NCI-H82 (cell line): ENCODE results near the gene APBB2.
"Not testable (repeated sequence)": the region's sequence is repeated elsewhere in the genome, so short reads cannot be mapped to it uniquely, and the experiment has no call there.

Source experiments
- DNase-seq: peaks from one replicate; lab custom pipeline; 2025; lab: John Stamatoyannopoulos, UW

APBB2 gene

GRCh38 chr4:41157009-41157408, 57.3 kb downstream of the APBB2 start:
- peak; percentile 87 for DNase-seq

GRCh38 chr4:41156574-41156973, 57.8 kb downstream of the APBB2 start:
- DNase-seq: no peak

GRCh38 chr4:41155194-41155830, 59.0 kb downstream of the APBB2 start:
- no peak for DNase-seq

- no peak for DNase-seq
Measured at GRCh38 chr4:41154814-41155177, 59.5 kb downstream of the APBB2 start.

DNA sequence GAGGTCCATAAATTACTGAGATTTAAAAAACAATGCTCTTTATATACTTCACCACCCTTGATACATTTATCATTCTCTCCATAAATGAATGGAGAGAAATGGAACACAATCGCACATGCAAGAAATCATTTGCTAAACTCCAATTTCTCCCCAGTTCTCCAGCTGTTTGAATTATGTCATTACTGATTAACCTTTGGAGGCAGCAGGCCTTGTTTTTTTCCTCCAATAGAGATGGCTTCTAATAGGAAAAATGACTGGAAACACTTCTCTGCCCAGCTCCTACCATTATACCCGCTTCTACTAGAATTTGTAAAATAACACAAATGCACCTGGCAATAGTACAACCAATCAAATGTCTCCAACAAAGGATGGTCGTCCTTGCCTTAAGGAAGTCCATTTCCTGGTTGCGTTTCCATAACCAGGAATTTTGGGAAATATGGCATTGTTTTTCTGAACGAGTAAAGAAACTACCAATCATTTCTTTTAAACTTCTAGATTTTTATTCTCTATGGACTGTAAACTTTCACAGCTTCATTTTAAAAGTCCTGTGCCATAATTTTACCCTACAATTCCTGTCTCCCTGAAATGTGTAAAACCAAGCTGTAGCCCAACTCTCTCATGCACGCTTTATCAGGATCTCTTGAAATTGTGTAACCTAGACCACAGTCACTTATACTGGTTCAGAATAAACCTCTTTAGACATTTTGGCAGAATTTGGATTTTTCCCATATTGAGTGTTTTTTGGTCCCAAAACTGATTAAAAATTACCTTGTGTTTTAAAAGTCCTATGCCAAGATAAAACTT, 60.1 kb downstream of the APBB2 start:
- DNase-seq: no peak

GRCh38 chr4:41150401-41150800, 63.9 kb downstream of the APBB2 start:
- DNase-seq: no peak

DNA sequence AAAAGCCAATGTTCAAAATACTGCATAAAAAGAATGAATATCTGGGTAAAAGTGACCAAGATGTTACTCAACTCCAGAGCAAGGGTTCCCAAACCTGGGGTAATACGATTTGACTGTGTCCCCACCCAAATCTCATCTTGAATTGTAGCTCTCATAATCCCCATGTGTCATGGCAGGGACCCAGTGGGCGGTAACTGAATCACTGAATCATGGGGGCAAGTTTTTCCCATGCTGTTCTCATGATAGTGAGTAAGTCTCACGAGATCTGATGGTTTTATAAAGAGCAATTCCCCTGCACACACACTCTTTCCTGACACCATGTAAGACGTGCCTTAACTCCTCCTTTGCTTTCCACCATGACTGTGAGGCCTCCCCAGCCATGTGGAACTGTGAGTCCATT, 64.8 kb downstream of the APBB2 start:
- DNase-seq: not testable (repeated sequence)

DNA sequence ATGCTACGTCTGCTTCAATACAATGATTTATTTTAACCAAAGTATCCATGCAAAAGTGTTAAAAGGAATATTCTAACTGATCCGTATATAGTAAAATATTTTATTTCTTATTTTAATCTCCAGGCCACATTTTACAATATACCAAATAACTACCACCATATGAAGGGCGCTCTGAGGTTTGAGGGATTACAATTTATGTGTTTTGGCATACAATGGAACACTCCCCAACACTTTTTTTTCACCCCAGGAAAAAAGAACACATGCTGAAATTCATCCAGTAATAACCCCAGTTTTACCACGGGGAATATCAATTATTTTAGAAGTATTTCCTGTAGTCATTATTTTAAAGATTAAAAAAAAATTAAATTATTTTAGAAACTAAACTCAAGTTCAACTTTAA, 65.4 kb downstream of the APBB2 start:
- no peak for DNase-seq

DNA sequence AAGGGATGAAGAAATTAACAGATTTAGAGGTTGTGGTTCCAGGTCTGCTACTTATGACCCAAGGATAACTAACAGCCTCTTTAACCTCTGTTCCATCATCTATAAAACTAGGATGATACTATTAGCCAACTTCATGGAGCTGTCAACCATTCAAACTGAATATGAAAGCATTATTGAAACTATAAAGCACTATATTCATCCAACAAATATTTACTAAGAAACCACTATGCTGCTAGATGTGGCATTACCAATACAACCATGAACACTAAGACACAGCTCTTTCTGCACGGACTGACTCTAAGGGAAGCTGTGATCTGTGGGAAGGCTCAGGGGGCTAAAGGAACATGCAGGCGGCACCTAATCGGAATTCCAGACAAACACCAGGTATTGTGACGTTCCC, 66.0 kb downstream of the APBB2 start:
- no peak for DNase-seq

DNA sequence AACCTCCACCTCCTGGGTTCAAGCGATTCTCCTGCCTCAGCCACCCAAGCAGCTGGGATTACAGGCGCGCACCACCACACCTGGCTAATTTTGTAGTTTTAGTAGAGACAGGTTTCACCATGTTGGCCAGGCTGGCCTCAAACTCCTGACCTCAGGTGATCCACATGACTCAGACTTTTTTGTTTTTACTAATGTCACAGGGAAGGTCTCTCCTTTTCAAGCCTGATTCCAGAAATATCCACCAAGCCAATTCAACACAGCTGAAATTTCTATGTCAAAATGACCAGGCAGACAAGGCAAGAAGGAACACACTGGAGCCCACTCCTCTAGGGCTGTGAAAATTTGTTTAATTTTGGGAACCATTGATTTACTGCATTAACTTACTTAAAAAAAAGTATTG, 66.8 kb downstream of the APBB2 start:
- DNase-seq: not testable (repeated sequence)

GRCh38 chr4:41146716-41147506, 67.4 kb downstream of the APBB2 start:
- peak; percentile 17 for DNase-seq

DNA sequence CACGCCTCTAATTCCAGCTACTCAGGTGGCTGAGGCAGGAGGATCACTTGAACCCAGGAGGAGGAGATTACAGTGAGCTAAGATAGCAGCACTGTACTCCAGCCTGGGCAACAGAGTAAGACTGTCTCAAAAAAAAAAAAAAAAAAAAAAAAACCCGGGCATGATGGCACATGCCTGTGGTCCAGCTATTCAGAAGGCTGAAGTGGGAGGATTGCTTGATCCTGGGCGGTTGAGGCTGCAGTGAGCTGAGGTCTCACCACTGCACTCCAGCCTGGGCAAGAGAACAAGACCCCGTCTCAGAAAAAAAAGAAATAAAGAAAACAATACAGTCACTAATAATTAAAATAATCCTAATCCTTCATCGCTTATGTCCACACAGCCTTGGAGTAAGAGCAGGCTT, 68.1 kb downstream of the APBB2 start:
- no peak for DNase-seq

DNA sequence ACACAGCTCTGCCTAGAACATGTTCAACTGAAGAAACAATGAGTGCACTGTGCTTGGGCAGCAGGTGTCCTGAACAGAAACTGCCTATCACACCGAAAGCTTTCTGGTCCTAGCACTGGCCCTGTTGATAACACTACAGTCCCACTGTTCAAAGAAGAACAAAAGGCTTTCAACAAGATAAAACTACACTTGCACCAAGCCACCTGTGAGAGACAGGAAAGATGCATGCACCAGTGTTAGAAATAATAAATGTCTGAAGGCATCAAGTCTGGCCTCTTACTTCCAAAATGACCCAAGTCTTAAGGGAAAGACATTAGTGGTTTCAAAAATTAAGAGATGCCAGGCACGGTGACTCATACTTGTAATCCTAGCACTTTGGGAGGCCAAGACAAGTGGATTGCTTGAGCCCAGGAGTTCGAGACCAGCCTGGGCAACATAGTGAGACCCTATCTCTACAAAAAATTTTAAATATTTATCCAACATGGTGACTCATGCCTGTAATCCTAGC, 68.7 kb downstream of the APBB2 start:
- DNase-seq: no peak

DNA sequence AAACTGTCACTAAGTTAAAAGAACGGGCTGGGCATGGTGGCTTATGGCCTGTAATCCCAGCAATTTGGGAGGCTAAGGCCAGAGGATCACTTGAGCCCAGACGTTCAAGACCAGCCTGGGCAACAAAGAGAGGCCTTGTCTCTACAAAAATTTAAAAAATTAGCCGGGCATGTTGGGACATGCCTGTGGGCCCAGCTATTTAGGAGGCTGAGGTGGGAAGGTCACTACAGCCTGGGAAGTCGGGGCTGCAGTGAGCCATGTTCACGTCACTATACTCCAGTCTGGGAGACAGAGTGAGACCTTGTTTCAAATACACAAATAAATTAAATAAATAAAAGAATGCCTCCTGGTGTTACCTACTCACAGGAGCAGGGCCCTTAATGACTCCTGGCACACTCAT, 69.5 kb downstream of the APBB2 start:
- DNase-seq: no peak

DNA sequence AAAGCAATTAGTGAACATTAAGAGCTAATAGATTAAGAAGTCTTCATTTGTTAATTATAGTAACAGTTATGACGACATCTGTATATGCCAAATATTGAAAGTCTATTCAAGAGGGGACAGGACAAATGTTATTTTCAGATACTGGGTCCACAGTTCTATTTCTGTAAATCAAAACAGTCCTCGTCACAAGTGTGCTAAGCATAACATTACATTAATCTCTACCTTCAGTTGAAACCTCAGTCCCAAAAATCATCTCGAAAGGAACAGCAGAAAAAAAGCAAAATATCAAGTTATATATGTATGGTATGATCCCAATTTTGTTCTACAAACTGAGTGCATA, 70.3 kb downstream of the APBB2 start:
- DNase-seq: no peak

DNA sequence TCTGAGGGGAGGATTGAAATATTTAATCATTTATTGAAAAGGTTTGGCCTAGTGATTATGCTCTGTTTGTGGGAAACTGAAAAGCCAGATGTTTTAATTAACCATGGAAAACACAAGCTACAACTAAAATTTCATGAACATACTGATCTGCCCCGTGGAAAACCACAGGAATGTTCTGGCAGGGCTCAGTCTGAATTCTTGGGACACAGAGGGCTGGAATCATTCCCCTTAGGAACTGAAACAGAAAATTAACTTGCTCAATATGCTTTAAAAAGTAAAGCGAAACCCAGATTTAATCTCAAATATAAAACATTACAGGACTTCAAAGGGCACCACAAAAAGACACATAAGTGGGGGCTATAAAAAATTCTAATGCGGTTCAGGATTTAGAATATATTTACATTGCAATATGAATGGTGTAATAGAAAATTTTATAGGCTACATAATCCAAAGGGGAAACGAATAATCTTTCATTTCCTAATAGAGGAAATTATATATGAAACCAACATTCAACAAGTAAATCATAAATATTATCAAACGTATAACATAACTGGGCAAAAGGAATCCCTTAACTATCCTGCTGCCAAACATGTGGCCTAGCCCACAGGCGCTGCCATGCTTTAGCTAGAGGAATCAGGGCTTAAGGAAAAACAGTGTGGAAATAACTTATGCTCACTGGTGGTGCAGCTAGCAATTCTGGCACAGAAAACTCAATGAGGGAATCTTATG, 70.9 kb downstream of the APBB2 start:
- no peak for DNase-seq

DNA sequence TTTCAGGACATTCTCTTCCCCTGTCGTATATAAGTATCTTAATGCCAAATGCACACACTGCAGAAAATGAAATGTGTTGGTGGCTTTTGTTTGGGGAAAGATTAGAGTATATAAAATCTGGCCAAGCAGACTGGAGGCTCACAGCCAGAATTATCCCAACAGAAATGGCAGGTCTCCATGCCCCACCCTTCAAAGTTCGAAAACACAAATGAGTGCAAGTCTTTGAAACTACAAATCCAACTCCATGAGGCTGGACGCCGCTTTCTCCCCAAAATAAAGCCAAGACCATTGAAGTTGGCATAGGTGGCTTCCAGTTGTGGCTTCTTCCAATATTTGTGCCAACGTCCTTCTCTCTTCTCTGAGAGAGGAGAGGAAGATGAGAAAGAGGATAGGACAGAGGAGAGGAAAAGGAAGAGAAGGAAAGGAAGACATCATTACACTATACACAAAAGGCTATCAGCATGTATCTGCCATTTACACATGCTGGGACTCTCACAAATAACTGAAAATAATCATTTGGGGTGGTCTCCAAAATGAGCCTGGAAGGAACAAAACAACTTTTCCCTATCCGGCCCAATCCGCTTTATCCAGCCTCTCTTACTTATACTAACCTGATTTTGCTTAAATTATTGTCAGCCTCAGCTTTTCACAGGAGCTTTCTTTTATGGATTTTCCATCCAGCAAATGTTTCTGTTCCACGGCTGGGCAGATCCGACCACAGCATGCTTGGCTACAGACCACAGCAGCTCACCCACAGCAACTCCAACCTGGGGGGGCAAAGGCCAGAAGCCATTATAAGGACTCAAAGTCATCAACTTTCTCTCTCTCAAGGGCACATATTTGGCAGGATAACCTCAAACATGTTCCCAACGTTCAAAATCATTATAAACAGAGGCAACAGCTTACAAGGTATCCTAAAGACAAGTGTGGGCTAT, 71.7 kb downstream of the APBB2 start:
- no peak for DNase-seq

DNA sequence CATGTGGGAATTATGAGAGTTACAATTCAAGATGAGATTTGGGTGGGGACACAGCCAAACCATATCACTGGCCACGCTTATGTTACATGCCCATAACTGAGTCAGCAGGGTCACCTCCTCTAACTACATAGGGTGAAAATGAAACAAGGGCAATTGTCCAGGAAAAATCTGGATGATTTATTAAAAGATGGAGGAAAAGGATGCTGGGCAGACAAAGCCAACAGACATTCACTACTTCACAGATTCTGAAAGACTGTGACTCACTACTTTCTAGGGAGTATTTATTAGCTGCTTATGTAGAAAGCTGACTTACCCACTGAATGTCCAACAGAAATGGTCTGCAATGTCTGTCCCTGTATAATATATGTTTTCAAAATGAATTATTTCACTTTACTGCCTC, 72.4 kb downstream of the APBB2 start:
- no peak for DNase-seq

DNA sequence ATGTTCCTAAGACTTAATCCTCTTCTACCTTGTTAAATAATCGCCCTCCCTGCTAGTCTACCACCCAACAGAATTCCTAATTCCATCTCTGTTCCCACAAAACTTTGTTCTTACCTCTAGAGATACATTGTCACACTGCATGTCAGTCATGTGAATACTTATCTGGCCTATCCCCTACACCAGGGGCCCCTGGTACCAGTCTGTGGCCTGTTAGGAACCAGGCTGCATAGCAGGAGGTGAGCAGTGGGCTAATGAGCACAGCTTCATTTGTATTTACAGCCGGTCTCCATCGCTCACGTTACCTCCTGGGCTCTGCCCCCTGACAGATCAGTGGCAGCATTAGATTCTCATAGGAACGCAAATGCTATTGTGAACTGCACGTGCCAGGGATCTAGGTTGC, 73.9 kb downstream of the APBB2 start:
- DNase-seq: peak; percentile 7

DNA sequence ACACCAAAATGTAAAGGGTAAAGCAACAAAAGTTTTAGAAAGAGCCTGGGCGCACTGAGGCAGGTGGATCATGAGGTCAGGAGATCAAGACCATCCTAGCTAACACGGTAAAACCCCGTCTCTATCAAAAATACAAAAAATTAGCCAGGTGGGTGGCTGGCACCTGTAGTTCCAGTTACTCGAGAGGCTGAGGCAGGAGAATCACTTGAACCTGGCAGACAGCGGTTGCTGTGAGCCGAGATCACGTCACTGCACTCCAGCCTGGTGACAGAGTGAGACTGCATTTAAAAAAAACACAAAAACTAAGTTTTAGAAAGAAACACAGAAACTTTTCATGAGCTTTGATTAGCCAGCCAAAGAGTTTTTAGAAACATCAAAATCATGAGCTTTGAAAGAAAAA, 76.5 kb downstream of the APBB2 start:
- DNase-seq: no peak

- peak; percentile 39 for DNase-seq
Measured at GRCh38 chr4:41136456-41136855, 77.9 kb downstream of the APBB2 start.
